Measurements from ENCODE around the gene ACTN3. TPM values are rescaled to one million over a fixed set of nuclear protein-coding genes. Genes with fewer than 3 reads are reported as not detected.

Gene ACTN3
- total and polyA plus RNA-seq, 2 experiments from 2014 or later, result 0.58 TPM; not detected in 1

DNA sequence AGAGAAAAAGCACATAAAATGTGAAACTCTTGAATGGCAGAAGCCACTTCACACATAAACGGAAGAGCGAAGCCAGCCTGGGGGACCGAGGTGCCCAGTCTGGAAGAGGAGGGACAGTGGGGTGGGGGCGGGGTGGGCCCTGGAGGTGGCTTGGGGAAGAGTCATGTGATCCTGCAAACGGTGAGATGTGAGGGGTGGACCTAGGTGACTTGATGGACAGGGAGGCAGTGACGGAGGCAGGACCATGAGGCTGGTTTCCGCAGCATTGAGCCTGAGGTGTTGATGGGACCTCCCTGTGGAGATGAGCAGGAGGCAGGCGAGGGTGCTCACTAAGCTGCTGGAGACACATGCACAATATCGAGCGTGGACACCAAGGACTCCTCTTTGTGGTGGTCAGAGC, 17.6 kb upstream of the ACTN3 start:
- H3K4me3 ChIP-seq, result no peak overlapping the region
- no peak for TF ChIP-seq EZH2phosphoT487 (IDR thresholded peaks at IDR 0.05; ENCODE audit: low read depth, severe bottlenecking, unreplicated experiment)
- TF ChIP-seq EZH2 (IDR thresholded peaks at IDR 0.05; ENCODE audit: borderline replicate concordance), result no peak
- TF ChIP-seq CTCF (IDR thresholded peaks at IDR 0.05; ENCODE audit: poor library complexity), result no peak
- no peaks in the 10 kb centered on the region for H3K9me3 ChIP-seq (ENCODE audit: low read depth)
- H2AFZ ChIP-seq, result no peak overlapping the region
- no peaks in the 10 kb centered on the region for H3K4me1 ChIP-seq (ENCODE audit: insufficient read depth)
- H3K27me3 ChIP-seq, result no peaks in the 10 kb centered on the region
- H3K4me2 ChIP-seq, result no peak overlapping the region
- no peak overlapping the region for H3K27ac ChIP-seq
- DNase-seq (ENCODE audit: low spot score), result no peak
- no peaks in the 10 kb centered on the region for H4K20me1 ChIP-seq (ENCODE audit: insufficient read depth, poor library complexity, severe bottlenecking)
- 91% methylated on average over 8 of the region's 10 CpGs for WGBS (ENCODE audit: low lambda C conversion rate, missing lambda C conversion rate)
- H3K79me2 ChIP-seq, result no peaks in the 10 kb centered on the region
- H3K36me3 ChIP-seq (replicated peaks; ENCODE audit: insufficient read depth, low read depth), result no peaks in the 10 kb centered on the region
- H3K9me2 ChIP-seq (replicated peaks; ENCODE audit: insufficient read depth), result no peaks in the 10 kb centered on the region

DNA sequence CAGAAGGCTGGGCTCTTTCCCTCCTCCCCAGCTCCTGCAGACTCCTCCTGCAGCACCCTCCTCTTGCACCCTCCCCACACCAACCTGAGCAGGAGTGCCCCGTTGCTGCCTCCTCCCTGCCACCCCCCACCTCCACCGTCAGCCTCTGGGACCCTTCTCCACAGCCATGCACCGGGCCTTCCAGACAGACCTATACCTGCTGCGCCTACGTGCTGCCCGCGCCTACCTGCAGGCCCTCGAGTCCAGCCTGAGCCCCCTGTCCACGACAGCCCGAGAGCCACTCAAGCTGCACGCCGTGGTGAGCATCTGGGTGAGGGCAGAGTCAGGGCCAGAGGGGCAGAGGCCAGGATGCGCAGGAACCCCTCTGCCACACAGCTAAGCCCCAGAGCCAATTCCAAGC, 17.0 kb upstream of the ACTN3 start:
- no peaks in the 10 kb centered on the region for H3K4me1 ChIP-seq (ENCODE audit: insufficient read depth)
- no peak for DNase-seq (ENCODE audit: low spot score)
- no peaks in the 10 kb centered on the region for H3K27me3 ChIP-seq
- TF ChIP-seq CTCF (IDR thresholded peaks at IDR 0.05; ENCODE audit: poor library complexity) (no peak), EZH2phosphoT487 (IDR thresholded peaks at IDR 0.05; ENCODE audit: low read depth, severe bottlenecking, unreplicated experiment) (no peak), EZH2 (IDR thresholded peaks at IDR 0.05; ENCODE audit: borderline replicate concordance) (no peak)
- H3K9me3 ChIP-seq (ENCODE audit: low read depth), result no peaks in the 10 kb centered on the region
- no peak overlapping the region for H3K4me3 ChIP-seq
- no peaks in the 10 kb centered on the region for H4K20me1 ChIP-seq (ENCODE audit: insufficient read depth, poor library complexity, severe bottlenecking)
- no peaks in the 10 kb centered on the region for H3K9me2 ChIP-seq (replicated peaks; ENCODE audit: insufficient read depth)
- H2AFZ ChIP-seq, result no peak overlapping the region
- 94% methylated on average over 12 of the region's 13 CpGs for WGBS (ENCODE audit: low lambda C conversion rate, missing lambda C conversion rate)
- no peak overlapping the region for H3K27ac ChIP-seq
- H3K4me2 ChIP-seq, result no peak overlapping the region
- H3K79me2 ChIP-seq, result no peaks in the 10 kb centered on the region
- no peaks in the 10 kb centered on the region for H3K36me3 ChIP-seq (replicated peaks; ENCODE audit: insufficient read depth, low read depth)

DNA sequence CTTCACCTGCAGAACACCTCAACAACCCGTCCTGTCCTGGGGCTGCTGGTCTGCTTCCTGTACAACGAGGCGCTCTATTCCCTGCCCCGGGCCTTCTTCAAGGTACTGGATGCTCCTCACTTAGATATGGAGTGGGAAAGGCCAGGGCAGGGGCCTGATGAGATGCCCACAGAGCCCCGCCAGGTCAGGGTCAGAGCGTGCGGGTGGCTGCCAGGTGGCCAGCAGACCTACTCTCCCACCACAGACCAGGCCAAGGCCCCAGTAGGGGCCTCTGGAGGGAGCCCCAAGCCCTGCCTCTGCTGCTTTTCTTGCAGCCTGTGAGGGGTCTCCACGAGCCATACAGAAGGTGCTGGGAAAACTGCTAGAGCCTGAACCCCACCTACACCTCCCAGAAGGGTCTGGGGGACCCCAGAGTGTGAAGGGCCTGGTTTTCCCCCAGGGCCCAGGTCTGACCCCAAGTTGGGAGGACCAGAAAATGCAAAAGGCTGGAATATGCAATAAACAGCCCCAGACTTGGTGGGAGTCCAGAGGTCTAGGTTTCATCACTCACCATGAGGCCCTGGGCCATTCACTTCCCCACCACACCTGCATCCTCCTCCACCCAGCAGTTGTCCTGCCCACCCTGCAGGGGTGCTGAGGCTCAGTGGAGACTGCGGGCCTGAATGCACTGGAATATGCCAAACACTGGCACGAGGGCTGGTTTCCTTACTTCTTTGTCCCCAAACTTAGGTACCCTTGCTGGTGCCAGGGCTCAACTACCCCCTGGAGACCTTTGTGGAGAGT, 15.6 kb upstream of the ACTN3 start:
- TF ChIP-seq EZH2phosphoT487 (IDR thresholded peaks at IDR 0.05; ENCODE audit: low read depth, severe bottlenecking, unreplicated experiment) (no peak), EZH2 (IDR thresholded peaks at IDR 0.05; ENCODE audit: borderline replicate concordance) (no peak), CTCF (IDR thresholded peaks at IDR 0.05; ENCODE audit: poor library complexity) (no peak)
- no peak for DNase-seq (ENCODE audit: low spot score)
- H2AFZ ChIP-seq, result no peak overlapping the region
- no peaks in the 10 kb centered on the region for H3K9me2 ChIP-seq (replicated peaks; ENCODE audit: insufficient read depth)
- no peaks in the 10 kb centered on the region for H3K36me3 ChIP-seq (replicated peaks; ENCODE audit: insufficient read depth, low read depth)
- H3K9me3 ChIP-seq (ENCODE audit: low read depth), result no peaks in the 10 kb centered on the region
- no peak overlapping the region for H3K4me2 ChIP-seq
- H3K27me3 ChIP-seq, result no peaks in the 10 kb centered on the region
- H3K79me2 ChIP-seq, result no peaks in the 10 kb centered on the region
- WGBS (ENCODE audit: low lambda C conversion rate, missing lambda C conversion rate), result 95% methylated on average over 10 of the region's 10 CpGs
- H3K4me3 ChIP-seq, result no peak overlapping the region
- H4K20me1 ChIP-seq (ENCODE audit: insufficient read depth, poor library complexity, severe bottlenecking), result no peaks in the 10 kb centered on the region
- H3K4me1 ChIP-seq (ENCODE audit: insufficient read depth), result no peaks in the 10 kb centered on the region
- H3K27ac ChIP-seq, result no peak overlapping the region

All from hepatocyte (in vitro differentiated cells).